GM12875 (cell line): Measurements from ENCODE around the gene ZCCHC7.

Experiments
- H3K4me3 ChIP-seq: one replicate; pipeline ENCODE4 v1.5.1; 2011; ENCODE audit warnings: low read depth, low read length, control low read depth
- TF ChIP-seq, protein P1 (sequence below): IDR thresholded peaks from 2 replicates; pipeline ENCODE4 v1.5.1; 2011; ENCODE audit warnings: low read depth, mild to moderate bottlenecking, control low read depth, inconsistent platforms, low read length, moderate library complexity, borderline replicate concordance; ENCODE audit not compliant: insufficient read depth

Gene ZCCHC7

DNA sequence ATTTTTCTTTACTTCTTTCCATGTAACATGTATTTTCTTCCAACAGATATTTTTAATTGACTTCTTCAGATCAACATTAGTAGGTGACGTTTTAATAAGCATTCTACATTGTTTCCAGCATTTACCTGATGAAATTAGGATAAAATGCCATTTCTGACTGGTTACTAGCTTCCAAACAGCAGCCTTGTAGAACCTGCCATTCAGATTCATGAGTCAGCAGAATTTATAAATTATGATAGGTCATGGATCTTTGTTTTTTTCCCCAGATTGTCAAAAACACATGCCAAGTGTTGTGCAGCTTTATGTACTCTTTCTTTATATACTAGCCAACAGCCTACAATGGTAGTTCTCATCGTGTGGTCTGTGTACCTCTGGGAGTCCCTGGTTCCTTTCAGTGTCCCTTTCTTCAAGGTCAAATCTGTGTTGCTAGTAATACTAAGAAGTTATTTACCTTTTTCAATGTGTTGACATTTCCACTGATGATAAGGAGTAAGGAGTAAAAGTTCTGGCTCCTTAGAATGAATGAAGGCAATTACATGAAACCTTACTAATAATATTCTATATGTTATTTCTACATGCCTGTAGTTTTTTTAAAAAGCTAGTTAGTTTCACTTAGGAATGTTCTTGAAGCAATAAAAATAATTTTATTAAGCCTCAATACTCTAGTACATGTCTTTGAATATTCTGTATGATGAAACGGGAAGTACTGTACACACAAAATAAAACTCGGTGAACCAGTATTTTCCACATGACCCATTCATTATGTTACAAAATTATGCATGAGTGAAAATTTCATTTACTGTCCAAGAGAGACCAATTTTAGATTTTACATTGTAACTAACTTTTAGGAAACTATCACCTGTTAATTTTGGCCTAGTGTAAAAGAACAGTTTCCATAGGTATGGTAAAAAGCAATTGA is 135.8 kb downstream of the ZCCHC7 start:
- H3K4me3 ChIP-seq, result no peak overlapping the region
- TF ChIP-seq, protein P1, sequence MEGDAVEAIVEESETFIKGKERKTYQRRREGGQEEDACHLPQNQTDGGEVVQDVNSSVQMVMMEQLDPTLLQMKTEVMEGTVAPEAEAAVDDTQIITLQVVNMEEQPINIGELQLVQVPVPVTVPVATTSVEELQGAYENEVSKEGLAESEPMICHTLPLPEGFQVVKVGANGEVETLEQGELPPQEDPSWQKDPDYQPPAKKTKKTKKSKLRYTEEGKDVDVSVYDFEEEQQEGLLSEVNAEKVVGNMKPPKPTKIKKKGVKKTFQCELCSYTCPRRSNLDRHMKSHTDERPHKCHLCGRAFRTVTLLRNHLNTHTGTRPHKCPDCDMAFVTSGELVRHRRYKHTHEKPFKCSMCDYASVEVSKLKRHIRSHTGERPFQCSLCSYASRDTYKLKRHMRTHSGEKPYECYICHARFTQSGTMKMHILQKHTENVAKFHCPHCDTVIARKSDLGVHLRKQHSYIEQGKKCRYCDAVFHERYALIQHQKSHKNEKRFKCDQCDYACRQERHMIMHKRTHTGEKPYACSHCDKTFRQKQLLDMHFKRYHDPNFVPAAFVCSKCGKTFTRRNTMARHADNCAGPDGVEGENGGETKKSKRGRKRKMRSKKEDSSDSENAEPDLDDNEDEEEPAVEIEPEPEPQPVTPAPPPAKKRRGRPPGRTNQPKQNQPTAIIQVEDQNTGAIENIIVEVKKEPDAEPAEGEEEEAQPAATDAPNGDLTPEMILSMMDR, result no peak

DNA sequence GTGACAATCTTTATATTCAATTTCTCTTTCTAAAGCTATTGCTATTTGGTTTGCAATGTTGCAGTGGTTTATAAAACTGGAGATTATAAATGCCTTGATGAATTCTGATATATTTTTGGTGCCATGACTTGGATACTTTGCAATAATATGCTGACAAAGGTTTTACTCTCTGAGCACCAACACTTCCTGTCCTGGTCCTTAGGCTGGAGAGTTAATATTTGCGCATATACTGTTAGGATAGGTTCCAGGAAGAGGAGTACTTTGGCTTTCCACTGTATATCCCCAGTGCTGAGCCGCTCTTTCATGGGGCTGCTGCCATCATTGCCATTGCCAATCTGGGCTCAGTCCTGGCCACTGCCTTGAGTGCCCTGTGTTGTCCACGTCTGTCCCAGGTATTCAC is 139.6 kb downstream of the ZCCHC7 start:
- TF ChIP-seq, protein P1, result no peak
- H3K4me3 ChIP-seq, result no peak overlapping the region

- TF ChIP-seq, protein P1, result no peak; the same call in 1 of the 2 replicates
- no peak overlapping the region for H3K4me3 ChIP-seq
These were observed 142.0 kb downstream of the ZCCHC7 start for GRCh38 chr9:37262410-37262809.

GRCh38 chr9:37264539-37264938 is 144.2 kb downstream of the ZCCHC7 start:
- no peak overlapping the region for H3K4me3 ChIP-seq
- TF ChIP-seq, protein P1, result no peak

- H3K4me3 ChIP-seq, result no peak overlapping the region
- TF ChIP-seq, protein P1, result no peak
These were observed 146.3 kb downstream of the ZCCHC7 start for GRCh38 chr9:37266630-37267029.

DNA sequence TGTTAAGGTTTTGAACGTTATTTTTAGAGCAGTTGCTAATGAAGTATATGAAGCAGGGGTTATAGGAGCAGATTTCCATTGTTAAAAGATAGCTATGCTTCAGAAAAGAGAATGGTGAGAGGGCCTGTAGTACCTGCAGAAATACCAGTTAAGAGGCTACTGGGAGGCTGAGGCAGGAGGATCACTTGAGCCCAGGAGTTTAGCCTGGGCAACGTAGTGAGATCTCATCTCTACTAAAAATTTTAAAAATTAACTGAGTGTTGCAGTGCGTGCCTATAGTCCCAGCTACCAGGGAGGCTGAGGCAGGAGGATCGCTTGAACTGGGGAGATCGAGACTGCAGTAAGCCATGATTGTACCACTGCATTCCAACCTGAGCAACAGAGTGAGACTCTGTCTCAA is 148.8 kb downstream of the ZCCHC7 start:
- H3K4me3 ChIP-seq, result no peak overlapping the region
- TF ChIP-seq, protein P1, result no peak

- H3K4me3 ChIP-seq, result no peak overlapping the region
- TF ChIP-seq, protein P1, result no peak
These were observed 151.3 kb downstream of the ZCCHC7 start for GRCh38 chr9:37271679-37272078.
